Effector memory CD4-positive, alpha-beta T cell (primary cell): ENCODE results near the gene DPF3.

ENCODE experiments used
- DNase-seq, 3 donors: peaks; one replicate each; pipeline ENCODE4 v3.0.0-alpha.2; 2020
- H3K27ac ChIP-seq: 2 replicates; pipeline ENCODE4 v1.7.0; 2013; ENCODE audit warnings: mild to moderate bottlenecking, low read length, moderate library complexity; ENCODE audit not compliant: insufficient read depth, poor library complexity, severe bottlenecking
- H3K27me3 ChIP-seq: replicated peaks from 2 replicates; pipeline ENCODE4 v1.7.0; 2013; ENCODE audit warnings: mild to moderate bottlenecking, low read length; ENCODE audit not compliant: insufficient read depth, control insufficient read depth, poor library complexity, severe bottlenecking
- H3K36me3 ChIP-seq: 2 replicates; pipeline ENCODE4 v1.7.0; 2013; ENCODE audit warnings: mild to moderate bottlenecking, low read length, moderate library complexity; ENCODE audit not compliant: control insufficient read depth, insufficient read depth
- H3K4me1 ChIP-seq: 2 replicates; pipeline ENCODE4 v1.7.0; 2013; ENCODE audit warnings: low read length, mild to moderate bottlenecking; ENCODE audit not compliant: control insufficient read depth, insufficient read depth, poor library complexity, severe bottlenecking
- H3K4me3 ChIP-seq: 2 replicates; pipeline ENCODE4 v1.7.0; 2013; ENCODE audit warnings: low read length, low read depth, mild to moderate bottlenecking; ENCODE audit not compliant: insufficient read depth, poor library complexity, severe bottlenecking
- H3K9me3 ChIP-seq: 2 replicates; pipeline ENCODE4 v1.7.0; 2013; ENCODE audit warnings: mild to moderate bottlenecking, low read length, moderate library complexity; ENCODE audit not compliant: control insufficient read depth

The DPF3 gene

GRCh38 chr14:72701605-72702004 is 192.3 kb downstream of the DPF3 start:
- no peaks in the 10 kb centered on the region for H3K27me3 ChIP-seq
- H3K36me3 ChIP-seq = no peaks in the 10 kb centered on the region
- no peak for DNase-seq
- no peaks in the 10 kb centered on the region for H3K9me3 ChIP-seq
- H3K27ac ChIP-seq = no peak overlapping the region
- H3K4me3 ChIP-seq = no peak overlapping the region
- no peaks in the 10 kb centered on the region for H3K4me1 ChIP-seq

GRCh38 chr14:72701237-72701565 is 192.7 kb downstream of the DPF3 start:
- no peaks in the 10 kb centered on the region for H3K27me3 ChIP-seq
- H3K9me3 ChIP-seq = no peaks in the 10 kb centered on the region
- no peak for DNase-seq
- H3K4me1 ChIP-seq = no peaks in the 10 kb centered on the region
- no peak overlapping the region for H3K4me3 ChIP-seq
- H3K36me3 ChIP-seq = no peaks in the 10 kb centered on the region
- no peak overlapping the region for H3K27ac ChIP-seq

GRCh38 chr14:72700338-72701236 is 193.3 kb downstream of the DPF3 start:
- Histone ChIP-seq H3K27me3 (no peaks in the 10 kb centered on the region), H3K36me3 (no peaks in the 10 kb centered on the region), H3K4me3 (no peak overlapping the region), H3K27ac (no peak overlapping the region), H3K9me3 (no peaks in the 10 kb centered on the region), H3K4me1 (no peaks in the 10 kb centered on the region)
- no peak for DNase-seq

- no peaks in the 10 kb centered on the region for H3K9me3 ChIP-seq
- no peaks in the 10 kb centered on the region for H3K4me1 ChIP-seq
- no peaks in the 10 kb centered on the region for H3K36me3 ChIP-seq
- DNase-seq = no peak
- H3K4me3 ChIP-seq = no peak overlapping the region
- no peaks in the 10 kb centered on the region for H3K27me3 ChIP-seq
- no peak overlapping the region for H3K27ac ChIP-seq
Observed at GRCh38 chr14:72699852-72700257, 194.0 kb downstream of the DPF3 start.

DNA sequence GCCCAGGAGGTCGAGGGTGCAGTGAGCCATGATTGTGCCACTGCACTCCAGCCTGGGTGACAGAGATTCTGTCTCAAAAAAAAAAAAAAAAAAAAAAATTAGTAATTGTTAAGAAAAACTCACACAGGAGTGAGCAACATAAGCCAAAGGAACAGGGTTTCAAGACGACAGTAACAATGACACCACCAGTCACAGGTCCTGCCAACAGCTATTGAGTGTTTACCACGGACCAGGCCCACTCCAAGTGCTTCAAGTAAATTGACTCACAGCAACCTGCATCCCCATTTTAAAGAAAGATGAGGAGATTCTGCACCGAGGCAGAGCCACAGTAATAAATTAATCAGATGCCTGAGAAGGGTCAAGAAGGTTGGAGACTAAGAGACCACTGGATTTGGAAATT is 194.5 kb downstream of the DPF3 start:
- no peaks in the 10 kb centered on the region for H3K9me3 ChIP-seq
- DNase-seq = no peak
- H3K27ac ChIP-seq = no peak overlapping the region
- no peak overlapping the region for H3K4me3 ChIP-seq
- H3K27me3 ChIP-seq = no peaks in the 10 kb centered on the region
- H3K4me1 ChIP-seq = no peaks in the 10 kb centered on the region
- no peaks in the 10 kb centered on the region for H3K36me3 ChIP-seq

DNA sequence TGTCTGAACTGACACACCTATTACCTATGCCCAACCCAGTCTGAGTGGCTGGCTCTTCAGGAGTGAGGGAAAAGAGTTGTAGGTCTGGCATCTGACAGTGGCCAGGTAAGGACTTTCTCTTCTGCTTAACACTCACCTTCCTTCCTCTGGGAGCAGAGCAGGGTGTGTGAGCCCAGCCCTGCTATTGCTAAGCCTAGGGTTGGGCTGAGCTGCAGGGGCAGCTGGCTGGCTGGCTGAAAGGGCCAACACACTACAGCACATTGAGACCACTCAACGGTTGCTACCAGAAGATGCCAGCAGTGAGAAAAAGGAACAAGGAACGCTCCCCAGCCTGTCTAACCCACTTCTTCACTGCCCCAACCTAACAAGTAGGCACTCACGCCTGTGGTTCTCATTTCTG is 201.2 kb downstream of the DPF3 start:
- Histone ChIP-seq H3K27ac (no peak overlapping the region), H3K36me3 (no peaks in the 10 kb centered on the region), H3K4me3 (no peak overlapping the region), H3K9me3 (no peaks in the 10 kb centered on the region), H3K4me1 (no peaks in the 10 kb centered on the region), H3K27me3 (no peaks in the 10 kb centered on the region)
- no peak for DNase-seq

DNA sequence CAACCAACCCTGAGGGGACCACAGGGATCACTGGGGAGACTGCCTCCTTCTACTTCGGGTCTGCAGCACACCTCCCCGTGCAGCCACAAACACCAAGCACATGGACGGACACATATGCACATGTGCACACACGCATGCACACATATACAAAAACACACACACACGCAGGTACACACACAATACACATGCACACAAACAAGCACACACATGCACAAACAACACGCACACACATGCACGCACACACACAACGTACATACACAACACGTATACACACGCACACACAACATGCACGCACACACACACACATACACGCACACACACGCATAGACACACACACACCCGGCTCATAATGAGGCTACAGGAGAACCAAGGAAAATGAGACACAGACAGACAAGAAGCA is 203.6 kb downstream of the DPF3 start:
- Histone ChIP-seq H3K27me3 (no peaks in the 10 kb centered on the region), H3K4me3 (no peak overlapping the region), H3K4me1 (no peaks in the 10 kb centered on the region), H3K9me3 (no peaks in the 10 kb centered on the region), H3K27ac (no peak overlapping the region), H3K36me3 (no peaks in the 10 kb centered on the region)
- DNase-seq = no peak

DNA sequence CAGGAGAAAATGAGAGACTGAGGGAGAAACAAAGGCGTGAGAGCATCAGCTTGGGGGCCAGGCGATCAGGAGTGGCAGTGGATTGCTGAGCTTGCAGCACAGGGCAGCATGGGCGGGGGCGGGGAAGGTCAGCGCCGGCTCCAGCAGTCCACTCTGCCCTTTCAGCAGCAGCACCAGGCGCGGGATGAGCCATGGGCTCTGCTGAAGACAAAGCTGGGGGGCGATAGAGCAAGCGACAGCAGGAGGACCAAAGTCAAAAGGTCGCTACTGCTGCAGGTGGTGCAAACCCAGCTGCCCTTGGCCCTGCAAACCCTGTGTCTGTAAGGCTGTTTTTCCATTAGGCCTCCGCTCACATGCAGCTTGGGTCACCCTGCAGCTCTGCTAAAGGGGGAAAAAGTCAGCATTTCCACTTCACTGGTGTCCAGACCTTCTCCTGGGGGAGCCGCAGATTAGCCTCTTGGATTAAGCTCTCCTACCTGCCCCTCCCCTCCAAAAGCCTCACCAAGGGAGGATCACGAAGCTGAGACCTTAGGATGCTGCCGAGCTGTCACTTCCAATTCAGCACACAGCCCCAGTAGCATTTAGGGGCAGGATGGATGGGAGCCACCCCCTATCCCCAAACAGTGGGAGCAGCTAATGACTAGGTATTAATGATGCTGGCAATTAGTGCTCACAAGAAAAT is 204.8 kb downstream of the DPF3 start:
- Histone ChIP-seq H3K36me3 (no peaks in the 10 kb centered on the region), H3K27me3 (no peaks in the 10 kb centered on the region), H3K4me3 (no peak overlapping the region), H3K4me1 (no peaks in the 10 kb centered on the region), H3K27ac (no peak overlapping the region), H3K9me3 (no peaks in the 10 kb centered on the region)
- no peak for DNase-seq

DNA sequence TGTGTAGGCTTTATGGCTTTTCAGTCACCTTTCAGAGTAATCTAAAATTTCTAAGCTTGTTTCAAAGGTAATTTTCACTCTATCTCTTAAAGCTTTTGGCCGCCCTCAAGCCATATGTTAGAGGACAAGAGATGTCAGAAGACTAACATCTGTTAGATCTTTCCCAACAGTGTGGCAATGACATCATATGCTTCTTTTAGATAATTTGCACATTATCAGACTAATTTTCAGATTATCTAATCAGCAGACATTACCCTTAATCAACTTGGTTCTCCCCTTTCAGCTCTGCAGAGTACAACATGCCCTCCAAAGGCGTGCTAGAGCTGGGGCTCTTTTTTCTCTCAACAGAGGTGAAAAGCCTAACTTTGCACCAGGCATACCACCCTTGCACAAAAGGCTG is 207.1 kb downstream of the DPF3 start:
- Histone ChIP-seq H3K4me1 (no peaks in the 10 kb centered on the region), H3K27me3 (no peaks in the 10 kb centered on the region), H3K9me3 (no peaks in the 10 kb centered on the region), H3K27ac (no peak overlapping the region), H3K36me3 (no peaks in the 10 kb centered on the region), H3K4me3 (no peak overlapping the region)
- no peak for DNase-seq

GRCh38 chr14:72686101-72686500 is 207.8 kb downstream of the DPF3 start:
- Histone ChIP-seq H3K9me3 (no peaks in the 10 kb centered on the region), H3K36me3 (no peaks in the 10 kb centered on the region), H3K4me3 (no peak overlapping the region), H3K27ac (no peak overlapping the region), H3K27me3 (no peaks in the 10 kb centered on the region), H3K4me1 (no peaks in the 10 kb centered on the region)
- DNase-seq = no peak
